MM.1S (cell line): Measurements from ENCODE around the gene C19orf25.

Experiments used
- DNase-seq: peaks from one replicate; pipeline ENCODE4 v3.0.0-alpha.2; 2015
- H2AFZ ChIP-seq: fragments of 300-600 bp; sonication (generic); 2 replicates; pipeline ENCODE4 v1.6.0; 2016; ENCODE audit warnings: antibody characterized with exemption, low read length
- H3F3A ChIP-seq: fragments of 300-600 bp; sonication (generic); 2 replicates; pipeline ENCODE4 v1.6.1; 2016; ENCODE audit warnings: mild to moderate bottlenecking, antibody characterized with exemption, low read length, moderate library complexity, mixed read lengths; ENCODE audit not compliant: insufficient read depth
- H3K27ac ChIP-seq: fragments of 300-600 bp; sonication (generic); 2 replicates; pipeline ENCODE4 v1.5.1; 2016; ENCODE audit warnings: mild to moderate bottlenecking, low read length
- H3K27me3 ChIP-seq: fragments of 300-600 bp; sonication (generic); replicated peaks from 2 replicates; pipeline ENCODE4 v1.6.0; 2016; ENCODE audit warnings: low read length; ENCODE audit not compliant: insufficient read depth
- H3K36me3 ChIP-seq: fragments of 300-600 bp; sonication (generic); replicated peaks from 2 replicates; pipeline ENCODE4 v1.6.1; 2016; ENCODE audit warnings: mild to moderate bottlenecking, low read length, mixed read lengths; ENCODE audit not compliant: insufficient read depth
- H3K4me1 ChIP-seq: fragments of 300-600 bp; sonication (generic); 2 replicates; pipeline ENCODE4 v1.6.1; 2016; ENCODE audit warnings: low read length, mixed read lengths
- H3K4me2 ChIP-seq: fragments of 300-600 bp; sonication (generic); 2 replicates; pipeline ENCODE4 v1.6.0; 2016; ENCODE audit warnings: low read depth, low read length
- H3K4me3 ChIP-seq: fragments of 300-600 bp; sonication (generic); 2 replicates; pipeline ENCODE4 v1.5.1; 2016; ENCODE audit warnings: low read length, mixed read lengths
- H3K79me2 ChIP-seq: fragments of 300-600 bp; sonication (generic); 2 replicates; pipeline ENCODE4 v1.6.1; 2016; ENCODE audit warnings: mixed run types, low read length, mixed read lengths
- H3K9ac ChIP-seq: fragments of 300-600 bp; sonication (generic); 2 replicates; pipeline ENCODE4 v1.6.1; 2016; ENCODE audit warnings: low read length, mixed read lengths
- H3K9me2 ChIP-seq: fragments of 300-600 bp; sonication (generic); replicated peaks from 2 replicates; pipeline ENCODE4 v1.6.1; 2016; ENCODE audit warnings: mild to moderate bottlenecking, low read length, mixed read lengths; ENCODE audit not compliant: insufficient read depth
- H3K9me3 ChIP-seq: fragments of 300-600 bp; sonication (generic); replicated peaks from 2 replicates; pipeline ENCODE4 v1.6.1; 2016; ENCODE audit warnings: mild to moderate bottlenecking, low read length, mixed read lengths; ENCODE audit not compliant: insufficient read depth
- H4K20me1 ChIP-seq: fragments of 300-600 bp; sonication (generic); 2 replicates; pipeline ENCODE4 v1.6.1; 2016; ENCODE audit warnings: mild to moderate bottlenecking, low read length, moderate library complexity, mixed read lengths; ENCODE audit not compliant: insufficient read depth
- CTCF ChIP-seq: fragments of 300-600 bp; sonication (generic); IDR thresholded peaks from 2 replicates; pipeline ENCODE4 v1.5.1; 2016; ENCODE audit warnings: antibody characterized with exemption, low read length, mixed read lengths
- EZH2 ChIP-seq: fragments of 300-600 bp; sonication (generic); optimal IDR thresholded peaks from 2 replicates; pipeline ENCODE3; 2017; ENCODE audit warnings: low read depth, mild to moderate bottlenecking, antibody characterized with exemption, low read length, mixed read lengths
- EZH2phosphoT487 ChIP-seq: fragments of 300-600 bp; sonication (generic); IDR thresholded peaks from 2 replicates; pipeline ENCODE4 v1.6.1; 2018; ENCODE audit warnings: antibody characterized with exemption, low read length

Gene C19orf25

GRCh38 chr19:1495051-1495798 is 16.2 kb upstream of the C19orf25 start:
- DNase-seq = no peak
- H3K9me3 ChIP-seq = no peaks in the 10 kb centered on the region
- peaks cover 79% of the 10 kb centered on the region for H3K27me3 ChIP-seq
- 0 out of 2 replicates have a peak, but pooled peaks cover 4% of the 10 kb centered on the region for H3K4me1 ChIP-seq
- no peak overlapping the region for H2AFZ ChIP-seq
- H4K20me1 ChIP-seq = no peaks in the 10 kb centered on the region
- H3K79me2 ChIP-seq = no peaks in the 10 kb centered on the region
- H3K9ac ChIP-seq = no peak overlapping the region
- TF ChIP-seq CTCF (no peak), EZH2 (no peak), EZH2phosphoT487 (no peak)
- no peaks in the 10 kb centered on the region for H3K9me2 ChIP-seq
- H3K36me3 ChIP-seq = no peaks in the 10 kb centered on the region
- no peak overlapping the region for H3K4me2 ChIP-seq
- H3F3A ChIP-seq = no peaks in the 10 kb centered on the region
- no peak overlapping the region for H3K27ac ChIP-seq
- no peak overlapping the region for H3K4me3 ChIP-seq

DNA sequence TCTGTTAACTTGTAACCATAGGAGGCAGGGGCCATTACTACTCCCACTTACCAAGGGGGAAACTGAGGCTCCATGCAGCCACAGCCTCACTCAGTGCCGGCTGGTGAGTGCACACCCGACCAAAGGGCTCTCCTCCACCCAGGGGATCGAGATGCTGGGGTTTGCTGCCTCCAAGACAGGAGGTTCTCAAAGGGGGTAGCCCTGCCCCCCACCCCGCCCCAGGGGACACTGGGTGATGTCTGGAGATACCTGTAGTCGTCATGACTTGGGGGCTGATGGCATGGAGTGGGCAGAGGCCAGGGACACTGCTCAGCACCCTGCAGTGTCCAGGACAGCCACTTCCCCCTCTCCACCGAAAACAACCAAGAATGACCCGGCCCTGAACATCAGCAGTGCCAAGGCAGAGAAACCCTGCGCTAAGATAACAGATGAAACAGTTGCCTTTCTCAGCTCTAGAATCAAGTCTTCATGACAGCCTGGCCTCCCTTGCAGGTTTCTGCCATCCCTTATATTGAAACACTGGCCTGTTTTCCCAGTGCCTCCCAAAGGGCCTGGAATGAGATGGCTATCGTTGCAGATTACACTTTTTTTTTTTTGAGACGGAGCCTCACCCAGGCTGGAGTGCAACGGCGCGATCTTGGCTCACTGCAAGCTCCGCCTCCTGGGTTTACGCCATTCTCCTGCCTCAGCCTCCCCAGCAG is 15.2 kb upstream of the C19orf25 start:
- H3K9ac ChIP-seq = no peak overlapping the region
- no peaks in the 10 kb centered on the region for H3K9me2 ChIP-seq
- no peaks in the 10 kb centered on the region for H3K9me3 ChIP-seq
- no peaks in the 10 kb centered on the region for H4K20me1 ChIP-seq
- no peaks in the 10 kb centered on the region for H3K79me2 ChIP-seq
- DNase-seq = no peak
- TF ChIP-seq EZH2 = no peak
- no peak for TF ChIP-seq EZH2phosphoT487
- no peak for TF ChIP-seq CTCF
- H2AFZ ChIP-seq = no peak overlapping the region
- no peak overlapping the region for H3K4me3 ChIP-seq
- peaks cover 10% of the 10 kb centered on the region for H3K4me1 ChIP-seq
- no peak overlapping the region for H3K4me2 ChIP-seq
- H3F3A ChIP-seq = no peaks in the 10 kb centered on the region
- H3K27me3 ChIP-seq = peaks cover 78% of the 10 kb centered on the region
- H3K27ac ChIP-seq = no peak overlapping the region
- no peaks in the 10 kb centered on the region for H3K36me3 ChIP-seq

GRCh38 chr19:1492474-1493006 is 13.5 kb upstream of the C19orf25 start:
- DNase-seq = no peak
- Histone ChIP-seq H3K4me3 (no peak overlapping the region), H4K20me1 (no peaks in the 10 kb centered on the region)

More at GRCh38 chr19:1492474-1493006, 13.5 kb upstream of the C19orf25 start:
- H3K9me3 ChIP-seq = no peaks in the 10 kb centered on the region
- H2AFZ ChIP-seq = no peak overlapping the region
- no peak overlapping the region for H3K9ac ChIP-seq
- no peaks in the 10 kb centered on the region for H3F3A ChIP-seq
- H3K27ac ChIP-seq = no peak overlapping the region
- H3K9me2 ChIP-seq = no peaks in the 10 kb centered on the region
- no peaks in the 10 kb centered on the region for H3K36me3 ChIP-seq
- peaks cover 84% of the 10 kb centered on the region for H3K27me3 ChIP-seq
- H3K4me2 ChIP-seq = no peak overlapping the region
- H3K79me2 ChIP-seq = no peaks in the 10 kb centered on the region
- peaks cover 10% of the 10 kb centered on the region for H3K4me1 ChIP-seq
- no peak for TF ChIP-seq EZH2
- TF ChIP-seq EZH2phosphoT487 = no peak
- no peak for TF ChIP-seq CTCF
